ACC112 (cell line): ENCODE results near the gene ACAT1.

Experiments used
- H2AFZ ChIP-seq: fragments of 200-600 bp; sonication (generic); one replicate; pipeline ENCODE4 v1.6.0; 2017; ENCODE audit warnings: antibody characterized with exemption, low read length; ENCODE audit not compliant: unreplicated experiment
- H3K27ac ChIP-seq: fragments of 200-600 bp; sonication (generic); 2 replicates; pipeline ENCODE4 v1.5.1; 2014; ENCODE audit warnings: low read depth, mild to moderate bottlenecking, antibody characterized with exemption, low read length, moderate library complexity
- H3K27me3 ChIP-seq: fragments of 200-600 bp; sonication (generic); 2 replicates; pipeline ENCODE4 v1.6.1; 2014; ENCODE audit warnings: mild to moderate bottlenecking, antibody characterized with exemption, low read length, moderate library complexity, mixed read lengths; ENCODE audit not compliant: insufficient read depth
- H3K36me3 ChIP-seq: fragments of 200-600 bp; sonication (generic); 2 replicates; pipeline ENCODE4 v1.6.1; 2016; ENCODE audit warnings: mild to moderate bottlenecking, antibody characterized with exemption, low read length, moderate library complexity, mixed read lengths; ENCODE audit not compliant: insufficient read depth
- H3K4me1 ChIP-seq: fragments of 200-600 bp; sonication (generic); one replicate; pipeline ENCODE4 v1.6.1; 2016; ENCODE audit warnings: low read length, mixed read lengths; ENCODE audit not compliant: insufficient read depth, unreplicated experiment, control insufficient read depth
- H3K4me3 ChIP-seq: fragments of 200-600 bp; sonication (generic); 2 replicates; pipeline ENCODE4 v1.5.1; 2014; ENCODE audit warnings: mild to moderate bottlenecking, low read depth, low read length
- H3K79me2 ChIP-seq: fragments of 200-600 bp; sonication (generic); one replicate; pipeline ENCODE4 v1.6.0; 2016; ENCODE audit warnings: low read length; ENCODE audit not compliant: control insufficient read depth, unreplicated experiment, insufficient read depth

ACAT1 gene

DNA sequence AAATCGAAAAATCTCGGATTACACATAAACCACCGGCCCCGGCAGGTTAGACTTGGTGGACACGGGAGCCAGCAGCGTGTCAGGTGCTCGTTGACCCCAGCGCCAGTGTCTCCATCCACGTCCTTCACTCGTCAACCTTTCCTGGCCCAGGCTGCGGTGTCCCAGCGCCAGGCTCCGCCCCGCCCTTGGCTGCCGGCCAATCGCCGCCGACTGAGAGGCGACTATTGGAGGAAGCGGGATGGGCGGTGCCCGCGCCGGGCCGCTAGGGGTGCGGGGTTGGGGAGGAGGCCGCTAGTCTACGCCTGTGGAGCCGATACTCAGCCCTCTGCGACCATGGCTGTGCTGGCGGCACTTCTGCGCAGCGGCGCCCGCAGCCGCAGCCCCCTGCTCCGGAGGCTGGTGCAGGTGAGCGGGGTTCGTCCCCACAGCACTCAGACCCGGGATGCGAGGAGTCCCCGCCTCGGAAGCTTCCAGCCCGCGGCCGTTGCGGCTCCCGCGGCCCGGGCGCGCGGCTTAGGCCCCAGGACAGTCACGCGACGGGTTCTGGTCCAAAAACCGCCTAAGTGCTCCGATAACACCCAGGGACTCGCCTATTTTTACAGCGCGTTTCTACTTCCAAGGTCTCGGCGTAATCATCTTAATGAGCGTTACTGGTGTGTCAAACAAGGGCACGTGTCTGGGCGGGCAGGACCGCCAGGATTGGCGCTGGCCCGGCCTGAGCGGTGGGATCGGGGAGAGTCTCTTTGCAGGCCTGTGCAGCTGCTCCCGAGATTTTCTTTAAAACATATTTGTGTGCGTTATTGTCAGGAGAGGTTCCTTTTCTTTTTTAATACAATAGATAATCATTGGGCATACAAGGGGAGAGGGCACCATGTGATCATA is at the start of gene ACAT1:
Gene ACAT1 (plus strand): TSS at position 294 of the 882 bp plus-strand sequence. CDS start 40 bp downstream, at position 334.
- H3K4me3 ChIP-seq, result peak within 1 kb of the TSS; percentile 87
- peaks cover 20% of the 10 kb centered on the region for H3K4me1 ChIP-seq
- H3K27me3 ChIP-seq, result no peaks in the 10 kb centered on the region
- H3K27ac ChIP-seq, result peak within 1 kb of the TSS; percentile 57
- H2AFZ ChIP-seq, result peak within 1 kb of the TSS; percentile 70
- H3K79me2 ChIP-seq, result peaks cover 38% of the 10 kb centered on the region
- H3K36me3 ChIP-seq, result no peaks in the 10 kb centered on the region

DNA sequence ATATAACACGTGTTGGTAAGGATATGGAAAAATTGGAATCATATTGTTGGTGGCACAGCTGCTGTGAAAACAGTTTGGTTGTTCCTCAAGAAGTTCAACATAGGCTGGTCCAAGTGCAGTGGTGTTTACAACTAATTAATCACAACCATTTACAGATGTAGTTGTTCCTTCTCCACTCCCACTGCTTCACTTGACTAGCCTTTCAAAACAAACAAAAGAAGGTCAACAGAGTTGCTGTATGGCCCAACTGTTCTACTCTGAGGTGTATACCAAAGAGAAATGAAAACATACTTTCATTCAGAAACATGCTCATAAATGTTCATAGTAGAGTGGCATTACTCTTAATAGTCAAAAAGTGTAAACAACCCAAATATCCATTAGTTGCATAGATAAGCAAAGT is 36.6 kb upstream of the ACAT1 start:
- Histone ChIP-seq H3K27me3 (no peaks in the 10 kb centered on the region), H3K27ac (no peak overlapping the region), H3K36me3 (peaks cover 14% of the 10 kb centered on the region), H3K4me3 (no peak overlapping the region), H3K4me1 (no peaks in the 10 kb centered on the region), H3K79me2 (peaks cover 3% of the 10 kb centered on the region), H2AFZ (no peak overlapping the region)

DNA sequence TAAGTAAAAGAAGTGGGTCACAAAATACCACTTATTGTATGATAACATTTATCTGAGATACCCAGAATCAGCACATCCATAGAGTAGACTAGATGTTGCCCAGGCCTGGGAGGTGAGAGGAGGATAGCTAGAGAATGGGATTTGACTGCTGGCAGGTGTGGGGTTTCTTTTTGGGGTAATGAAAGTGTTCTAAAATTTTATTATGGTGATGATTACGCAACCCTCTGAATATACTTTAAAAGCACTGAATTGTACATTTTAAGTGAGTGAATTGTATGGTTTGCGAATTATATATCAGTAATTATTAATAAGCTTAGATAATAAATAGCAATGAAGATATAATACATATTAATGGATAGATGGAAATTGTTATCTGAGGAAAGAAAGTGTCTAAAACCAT is 35.7 kb upstream of the ACAT1 start:
- Histone ChIP-seq H3K4me1 (no peaks in the 10 kb centered on the region), H3K4me3 (no peak overlapping the region), H3K36me3 (peaks cover 14% of the 10 kb centered on the region), H3K27me3 (no peaks in the 10 kb centered on the region), H3K79me2 (peaks cover 3% of the 10 kb centered on the region), H3K27ac (no peak overlapping the region), H2AFZ (no peak overlapping the region)

DNA sequence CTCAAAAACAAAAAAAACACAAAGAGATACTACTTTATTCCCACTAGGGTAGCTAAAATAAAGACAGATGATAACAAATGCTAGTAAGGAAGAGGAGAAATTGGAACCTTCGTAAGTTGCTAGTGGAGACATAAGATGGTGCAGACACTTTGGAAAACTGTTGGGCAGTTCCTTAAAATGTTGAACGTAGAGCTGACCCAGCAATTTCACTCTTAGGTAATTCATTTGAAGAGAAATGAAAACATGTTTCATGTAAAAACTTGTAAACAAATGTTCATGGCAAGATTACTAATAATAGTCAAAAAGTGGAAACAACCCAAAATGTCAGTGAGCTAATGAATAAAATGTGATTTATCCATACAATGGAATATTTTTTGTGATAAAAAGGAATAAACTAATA is 29.2 kb upstream of the ACAT1 start:
- Histone ChIP-seq H3K27ac (no peak overlapping the region), H3K27me3 (no peaks in the 10 kb centered on the region), H3K4me1 (no peaks in the 10 kb centered on the region), H2AFZ (no peak overlapping the region), H3K36me3 (peaks cover 24% of the 10 kb centered on the region), H3K79me2 (no peaks in the 10 kb centered on the region), H3K4me3 (no peak overlapping the region)

DNA sequence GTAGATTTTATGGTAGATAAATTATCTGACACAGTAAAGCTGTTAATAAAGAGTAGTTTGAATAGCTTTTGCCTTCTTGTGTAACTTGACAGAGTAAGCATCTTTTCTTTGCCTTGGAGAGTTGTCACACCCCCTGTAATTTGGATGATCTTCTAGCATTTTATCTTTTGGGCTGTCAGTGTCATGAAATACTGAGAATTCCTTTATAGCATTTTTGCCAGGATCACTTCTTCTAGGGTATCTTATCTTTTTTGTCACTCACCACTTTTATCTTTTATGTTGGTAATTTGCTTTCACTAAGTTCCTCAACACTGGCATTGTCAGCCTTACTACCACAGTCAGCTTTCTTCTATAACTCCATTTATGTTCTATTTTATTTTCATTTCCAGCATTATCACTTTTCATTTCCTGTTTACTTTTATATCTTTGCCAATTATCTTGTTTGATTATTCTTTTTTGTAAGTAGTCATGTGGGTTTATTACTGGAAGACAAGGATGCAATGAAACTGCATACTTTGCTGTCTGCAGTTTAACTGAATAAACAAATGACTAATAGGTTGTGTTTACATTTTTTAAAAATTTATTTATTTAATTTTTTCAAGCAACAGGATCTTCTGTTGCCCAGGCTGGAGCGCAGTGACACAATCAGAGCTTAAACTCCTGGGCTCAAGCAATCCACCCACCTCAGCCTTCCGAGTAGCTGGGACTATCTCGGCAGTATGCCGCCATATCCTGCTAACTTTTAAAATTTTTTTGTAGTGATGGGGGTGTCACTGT is 28.1 kb upstream of the ACAT1 start:
- Histone ChIP-seq H3K4me1 (no peaks in the 10 kb centered on the region), H3K79me2 (no peaks in the 10 kb centered on the region), H3K27ac (no peak overlapping the region), H3K4me3 (no peak overlapping the region), H3K27me3 (no peaks in the 10 kb centered on the region), H2AFZ (no peak overlapping the region), H3K36me3 (peaks cover 35% of the 10 kb centered on the region)

GRCh38 chr11:108097179-108097578 is 24.2 kb upstream of the ACAT1 start:
- no peak overlapping the region for H3K27ac ChIP-seq
- no peak overlapping the region for H3K4me3 ChIP-seq
- H3K4me1 ChIP-seq, result no peaks in the 10 kb centered on the region
- H3K79me2 ChIP-seq, result no peaks in the 10 kb centered on the region
- no peak overlapping the region for H2AFZ ChIP-seq
- no peaks in the 10 kb centered on the region for H3K27me3 ChIP-seq
- H3K36me3 ChIP-seq, result peaks cover 27% of the 10 kb centered on the region

DNA sequence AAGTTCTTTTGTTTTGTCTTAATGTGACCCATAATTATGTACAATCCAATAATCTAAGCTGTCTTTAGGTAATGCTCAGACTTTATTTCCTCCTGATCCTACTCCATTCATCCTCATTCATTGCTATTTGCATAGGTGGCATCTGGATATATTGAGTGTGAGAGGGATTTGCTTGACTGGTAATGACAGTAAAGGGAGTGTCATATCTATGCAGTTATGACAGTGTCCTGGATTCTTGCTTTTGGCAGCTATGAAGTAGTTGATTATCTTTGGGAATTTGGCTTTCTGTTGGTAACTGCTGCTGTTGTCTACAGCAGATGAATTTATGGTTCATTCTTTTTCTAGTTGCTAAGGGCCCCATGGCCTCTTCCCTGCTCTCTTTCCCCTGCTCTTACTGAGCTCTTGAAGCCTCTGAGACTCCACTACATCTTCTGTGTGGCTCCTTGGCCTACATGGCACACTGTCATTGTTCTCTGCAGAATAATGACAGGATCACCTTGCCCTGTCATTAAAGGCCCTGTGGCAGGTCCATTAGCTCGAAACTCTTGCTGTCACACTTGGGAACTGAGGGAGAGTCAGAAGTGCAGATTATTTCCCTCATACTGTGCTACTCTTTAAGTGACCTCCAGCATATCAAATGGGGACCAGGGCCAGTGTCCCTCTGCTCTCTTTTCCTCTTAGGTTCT is 20.1 kb upstream of the ACAT1 start:
- no peak overlapping the region for H3K4me3 ChIP-seq
- no peak overlapping the region for H3K27ac ChIP-seq
- peaks cover 21% of the 10 kb centered on the region for H3K36me3 ChIP-seq
- H3K27me3 ChIP-seq, result no peaks in the 10 kb centered on the region
- H3K79me2 ChIP-seq, result no peaks in the 10 kb centered on the region
- H2AFZ ChIP-seq, result no peak overlapping the region
- no peaks in the 10 kb centered on the region for H3K4me1 ChIP-seq

DNA sequence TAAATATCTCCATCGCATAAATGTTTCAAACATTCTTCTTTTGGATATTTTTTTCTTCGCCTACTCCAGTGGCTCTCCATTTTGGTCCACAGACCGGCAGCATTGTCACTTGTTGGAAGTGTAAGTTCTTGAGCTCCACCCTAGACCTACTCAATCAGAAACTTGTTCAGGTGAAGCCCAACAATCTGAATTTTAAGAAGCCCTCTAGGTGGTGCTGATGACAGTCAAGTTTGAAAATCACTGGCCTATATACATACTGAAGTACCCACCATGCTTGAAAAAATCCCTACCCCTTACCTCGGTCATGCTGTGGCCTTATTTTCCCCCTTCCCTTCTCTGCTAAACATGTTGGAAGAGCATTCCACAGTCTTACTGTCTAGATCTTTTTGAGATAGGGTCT is 10.2 kb upstream of the ACAT1 start:
- Histone ChIP-seq H3K79me2 (no peaks in the 10 kb centered on the region), H3K27ac (no peak overlapping the region), H3K36me3 (no peaks in the 10 kb centered on the region), H3K4me3 (no peak overlapping the region), H2AFZ (no peak overlapping the region), H3K4me1 (peaks cover 7% of the 10 kb centered on the region), H3K27me3 (no peaks in the 10 kb centered on the region)

DNA sequence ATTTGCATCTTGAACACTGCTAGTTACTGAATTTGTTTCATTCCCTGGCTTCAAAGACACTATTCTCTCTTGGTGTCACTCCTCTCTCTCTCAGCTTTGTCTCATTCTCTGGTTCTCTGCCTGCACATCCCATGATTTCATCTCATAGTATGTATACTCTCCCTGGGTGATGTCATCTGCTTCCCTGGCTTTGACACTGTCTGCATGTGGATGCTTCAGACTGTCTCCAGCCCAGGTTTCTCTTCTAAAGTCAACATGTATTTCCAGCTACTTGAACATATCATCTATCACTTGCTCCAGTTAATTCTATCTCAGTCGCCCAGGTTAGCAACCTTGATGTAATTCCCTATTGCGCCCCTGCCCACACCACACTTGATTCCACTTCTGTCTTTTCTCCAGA is 9.3 kb upstream of the ACAT1 start:
- no peaks in the 10 kb centered on the region for H3K36me3 ChIP-seq
- peaks cover 7% of the 10 kb centered on the region for H3K4me1 ChIP-seq
- H3K27ac ChIP-seq, result no peak overlapping the region
- no peaks in the 10 kb centered on the region for H3K27me3 ChIP-seq
- no peaks in the 10 kb centered on the region for H3K79me2 ChIP-seq
- no peak overlapping the region for H3K4me3 ChIP-seq
- no peak overlapping the region for H2AFZ ChIP-seq

DNA sequence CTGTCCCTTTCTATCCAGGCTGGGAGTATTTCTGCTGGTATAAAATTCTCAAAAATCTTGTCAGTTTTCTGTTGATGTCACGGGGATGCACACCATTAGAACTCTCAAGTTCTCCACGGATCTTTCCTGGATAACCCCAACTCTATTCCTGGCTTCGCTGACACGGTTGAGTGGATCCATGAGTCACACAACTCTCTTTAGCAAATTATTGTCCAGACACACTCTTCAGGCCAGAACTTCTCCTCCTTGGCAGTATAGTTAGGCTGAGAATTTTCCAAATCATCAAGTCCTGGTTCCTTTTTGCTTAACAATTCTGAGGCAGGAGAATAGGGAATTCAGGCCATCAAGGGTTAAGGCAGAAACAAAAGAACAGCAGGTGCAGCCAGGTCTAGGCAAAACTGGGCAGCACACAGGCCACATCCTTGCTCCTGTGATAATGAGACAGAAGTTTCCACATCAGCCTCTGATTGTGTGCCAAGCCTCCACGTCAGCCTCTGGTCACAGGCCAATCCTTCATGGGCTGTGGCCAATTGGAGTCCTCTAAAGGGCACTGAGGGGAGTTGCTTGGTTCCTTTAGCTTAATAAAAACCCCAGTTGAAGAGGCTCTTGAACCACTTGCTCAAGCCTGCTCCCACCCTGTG is 5.7 kb upstream of the ACAT1 start:
- Histone ChIP-seq H3K36me3 (no peaks in the 10 kb centered on the region), H3K79me2 (no peaks in the 10 kb centered on the region), H2AFZ (no peak overlapping the region), H3K27ac (peak overlapping the region; percentile 48), H3K4me3 (no peak overlapping the region), H3K4me1 (peaks cover 7% of the 10 kb centered on the region), H3K27me3 (no peaks in the 10 kb centered on the region)
